ENCODE data around the gene CPTP.

Gene CPTP

DNA sequence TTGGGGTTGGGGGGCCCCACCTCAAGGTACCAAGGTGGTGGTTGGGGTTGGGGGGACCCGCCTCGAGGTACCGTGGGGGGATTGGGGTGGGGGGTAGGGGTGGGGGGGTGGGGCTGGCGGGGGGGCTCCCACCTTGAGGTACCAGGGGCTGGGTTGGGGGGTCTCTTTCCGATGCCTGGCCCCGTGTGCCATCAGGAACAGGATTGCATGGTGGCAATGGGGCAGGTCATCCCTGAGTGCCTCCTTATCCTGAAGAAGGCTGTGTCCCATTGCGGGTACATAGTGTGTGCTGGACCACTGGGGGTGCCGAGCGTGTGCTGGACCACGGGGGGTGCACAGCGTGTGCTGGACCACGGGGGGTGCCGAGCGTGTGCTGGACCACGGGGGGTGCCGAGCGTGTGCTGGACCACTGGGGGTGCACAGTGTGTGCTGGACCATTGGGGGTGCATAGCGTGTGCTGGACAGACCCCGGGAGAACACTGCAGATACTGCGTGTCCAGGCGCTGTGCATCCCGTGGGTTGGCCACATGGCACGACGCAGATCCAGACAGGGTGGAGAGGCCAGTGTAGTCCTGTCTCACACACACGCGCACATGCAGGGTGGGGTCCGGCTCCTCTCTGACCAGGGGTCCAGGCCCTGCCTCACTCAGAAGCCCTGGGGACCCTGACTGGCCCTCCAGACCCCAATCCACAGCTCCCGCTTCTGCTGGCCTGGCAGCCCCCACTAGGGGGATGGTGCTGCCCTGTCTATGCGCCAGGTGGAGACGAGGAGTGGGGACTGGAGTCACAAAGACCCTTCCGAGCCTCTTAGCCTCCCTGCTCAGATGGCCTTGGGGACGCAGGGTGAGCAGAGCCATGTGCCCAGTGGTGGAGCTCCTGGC is 40.1 kb upstream of the CPTP start:
- Histone ChIP-seq H3K36me3 (ENCODE audit: control insufficient read depth, insufficient read depth, low read length) (no peaks in the 10 kb centered on the region), H3K4me3 (ENCODE audit: extremely low read depth, insufficient read depth, low read length, poor library complexity, severe bottlenecking) (no peak overlapping the region)
- WGBS, 2 experiments (ENCODE audit: insufficient coverage in 2 of 2) = 94 to 96% methylated on average over 21 to 28 of the region's 32 CpGs

DNA sequence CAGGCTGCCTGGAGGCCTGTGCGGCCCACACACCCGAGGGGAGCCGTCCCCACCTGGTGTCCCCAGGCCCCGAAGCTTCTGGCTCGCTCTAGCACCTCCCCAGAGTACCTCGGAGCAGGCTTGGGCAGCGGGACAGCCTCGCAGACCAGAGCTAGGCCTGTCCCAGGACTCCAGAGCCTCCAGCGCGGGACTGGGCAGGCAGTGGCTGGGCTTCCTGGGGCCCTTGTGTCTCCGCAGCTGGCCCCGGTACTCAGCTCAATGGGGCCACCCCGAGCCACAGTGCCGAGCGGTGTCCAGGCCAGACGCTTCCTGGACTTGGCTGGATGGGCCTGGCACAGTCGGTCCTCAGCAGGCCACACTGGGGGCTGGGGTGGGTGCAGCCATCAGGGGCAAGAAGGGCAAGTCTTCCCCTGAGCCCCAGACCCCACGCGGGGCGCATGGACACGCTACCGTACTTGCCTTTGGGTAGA is 39.5 kb upstream of the CPTP start:
- Histone ChIP-seq H3K4me3 (ENCODE audit: extremely low read depth, insufficient read depth, low read length, poor library complexity, severe bottlenecking) (no peak overlapping the region), H3K27ac (ENCODE audit: low read depth, low read length, severe bottlenecking) (no peak overlapping the region), H3K36me3 (ENCODE audit: control insufficient read depth, insufficient read depth, low read length) (no peaks in the 10 kb centered on the region), H3K9me3 (ENCODE audit: control insufficient read depth, low read length) (no peaks in the 10 kb centered on the region), H3K4me1 (ENCODE audit: control insufficient read depth, insufficient read depth, low read length, poor library complexity, severe bottlenecking) (no peaks in the 10 kb centered on the region)
- WGBS, 2 experiments (ENCODE audit: insufficient coverage in 2 of 2) = 91 to 94% methylated on average over 20 of the region's 22 CpGs

More for the DNA sequence above, 40.1 kb upstream of the CPTP start:
- Histone ChIP-seq H3K4me1 (ENCODE audit: control insufficient read depth, insufficient read depth, low read length, poor library complexity, severe bottlenecking) (no peaks in the 10 kb centered on the region), H3K9me3 (ENCODE audit: control insufficient read depth, low read length) (no peaks in the 10 kb centered on the region), H3K27ac (ENCODE audit: low read depth, low read length, severe bottlenecking) (no peak overlapping the region)

DNA sequence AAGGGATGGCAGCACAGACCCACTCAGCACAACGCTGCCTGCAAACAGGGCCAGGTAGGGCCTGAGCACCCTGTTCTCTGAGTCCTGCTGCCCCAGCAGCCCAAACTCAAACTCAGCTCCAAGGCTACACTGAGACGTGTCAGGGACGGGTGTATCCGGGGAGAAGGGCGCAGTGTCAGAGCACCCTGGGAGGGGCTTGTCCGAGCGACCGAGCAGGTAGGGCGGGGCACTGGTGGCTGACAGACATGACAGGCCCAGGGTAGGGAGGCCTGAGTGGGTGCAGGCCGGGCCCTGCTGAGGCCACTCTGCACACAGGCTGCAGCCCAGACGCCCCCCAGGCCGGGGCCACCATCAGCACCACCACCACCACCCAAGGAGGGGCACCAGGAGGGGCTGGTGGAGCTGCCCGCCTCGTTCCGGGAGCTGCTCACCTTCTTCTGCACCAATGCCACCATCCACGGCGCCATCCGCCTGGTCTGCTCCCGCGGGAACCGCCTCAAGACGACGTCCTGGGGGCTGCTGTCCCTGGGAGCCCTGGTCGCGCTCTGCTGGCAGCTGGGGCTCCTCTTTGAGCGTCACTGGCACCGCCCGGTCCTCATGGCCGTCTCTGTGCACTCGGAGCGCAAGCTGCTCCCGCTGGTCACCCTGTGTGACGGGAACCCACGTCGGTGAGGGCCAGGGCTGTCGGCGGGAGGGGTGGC is 38.8 kb upstream of the CPTP start:
- Histone ChIP-seq H3K9me3 (ENCODE audit: control insufficient read depth, low read length) (no peaks in the 10 kb centered on the region), H3K4me3 (ENCODE audit: extremely low read depth, insufficient read depth, low read length, poor library complexity, severe bottlenecking) (no peak overlapping the region), H3K4me1 (ENCODE audit: control insufficient read depth, insufficient read depth, low read length, poor library complexity, severe bottlenecking) (no peaks in the 10 kb centered on the region), H3K27ac (ENCODE audit: low read depth, low read length, severe bottlenecking) (no peak overlapping the region), H3K36me3 (ENCODE audit: control insufficient read depth, insufficient read depth, low read length) (no peaks in the 10 kb centered on the region)
- 89 to 92% methylated on average over 31 to 34 of the region's 37 CpGs for WGBS, 2 experiments (ENCODE audit: insufficient coverage in 2 of 2)

DNA sequence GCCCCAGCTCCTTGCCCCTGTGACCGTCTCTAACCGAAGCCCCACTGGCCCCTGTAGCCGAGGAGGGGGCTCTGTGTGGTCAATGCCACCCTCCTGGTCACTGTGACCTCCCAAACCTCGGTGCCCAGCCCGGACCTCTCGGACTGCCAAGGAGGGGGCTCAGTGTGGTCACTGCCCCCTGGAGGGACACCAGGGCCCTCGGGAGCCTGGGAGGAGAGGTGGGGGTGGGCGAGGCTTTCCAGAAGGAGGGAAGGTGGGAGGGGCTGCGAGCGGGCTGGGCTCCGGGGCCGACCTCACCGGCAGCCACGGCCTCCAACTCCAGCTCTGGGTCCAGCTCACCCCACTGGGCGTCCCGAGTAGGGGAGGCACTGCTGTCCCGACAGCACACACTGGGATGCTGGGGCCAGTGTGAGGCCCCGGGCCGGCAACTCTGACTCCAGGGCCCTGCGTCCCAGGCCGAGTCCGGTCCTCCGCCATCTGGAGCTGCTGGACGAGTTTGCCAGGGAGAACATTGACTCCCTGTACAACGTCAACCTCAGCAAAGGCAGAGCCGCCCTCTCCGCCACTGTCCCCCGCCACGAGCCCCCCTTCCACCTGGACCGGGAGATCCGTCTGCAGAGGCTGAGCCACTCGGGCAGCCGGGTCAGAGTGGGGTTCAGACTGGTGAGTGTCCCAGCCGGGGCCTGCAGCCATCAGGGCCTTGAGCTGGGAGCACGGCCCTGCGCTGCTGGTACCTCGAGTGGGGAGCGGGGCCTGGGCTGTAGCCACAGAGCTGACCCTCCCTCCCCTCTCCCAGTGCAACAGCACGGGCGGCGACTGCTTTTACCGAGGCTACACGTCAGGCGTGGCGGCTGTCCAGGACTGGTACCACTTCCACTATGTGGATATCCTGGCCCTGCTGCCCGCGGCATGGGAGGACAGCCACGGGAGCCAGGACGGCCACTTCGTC is 38.0 kb upstream of the CPTP start:
- Histone ChIP-seq H3K27ac (ENCODE audit: low read depth, low read length, severe bottlenecking) (no peak overlapping the region), H3K36me3 (ENCODE audit: control insufficient read depth, insufficient read depth, low read length) (no peaks in the 10 kb centered on the region), H3K9me3 (ENCODE audit: control insufficient read depth, low read length) (no peaks in the 10 kb centered on the region), H3K4me3 (ENCODE audit: extremely low read depth, insufficient read depth, low read length, poor library complexity, severe bottlenecking) (no peak overlapping the region), H3K4me1 (ENCODE audit: control insufficient read depth, insufficient read depth, low read length, poor library complexity, severe bottlenecking) (no peaks in the 10 kb centered on the region)
- WGBS, 2 experiments (ENCODE audit: insufficient coverage in 2 of 2) = 88 to 90% methylated on average over 43 to 47 of the region's 50 CpGs

DNA sequence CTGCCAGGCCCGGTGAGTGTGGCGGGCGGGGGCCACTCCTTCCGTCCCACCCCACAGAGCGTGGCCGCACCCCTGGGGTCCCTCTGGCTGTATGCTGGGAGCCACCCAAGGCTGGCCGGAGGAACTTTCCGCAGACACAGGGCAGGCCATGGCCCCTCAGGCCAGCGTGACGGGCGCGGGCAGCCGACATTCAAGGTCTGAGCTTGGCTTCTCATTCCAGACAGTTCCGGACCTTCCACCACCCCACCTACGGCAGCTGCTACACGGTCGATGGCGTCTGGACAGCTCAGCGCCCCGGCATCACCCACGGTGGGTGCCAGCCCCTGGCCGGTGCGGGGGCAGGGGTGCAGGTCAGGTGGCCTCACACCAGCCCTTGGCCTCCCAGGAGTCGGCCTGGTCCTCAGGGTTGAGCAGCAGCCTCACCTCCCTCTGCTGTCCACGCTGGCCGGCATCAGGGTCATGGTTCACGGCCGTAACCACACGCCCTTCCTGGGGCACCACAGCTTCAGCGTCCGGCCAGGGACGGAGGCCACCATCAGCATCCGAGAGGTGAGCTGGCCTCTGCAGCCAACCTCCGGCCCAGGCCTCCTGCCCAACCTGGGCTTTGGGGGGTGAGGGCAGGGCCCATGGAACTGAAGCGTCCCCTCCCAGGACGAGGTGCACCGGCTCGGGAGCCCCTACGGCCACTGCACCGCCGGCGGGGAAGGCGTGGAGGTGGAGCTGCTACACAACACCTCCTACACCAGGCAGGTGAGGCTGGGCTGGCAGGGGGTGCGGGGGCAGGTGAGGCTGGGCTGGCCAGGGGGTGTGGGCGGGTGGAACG is 37.1 kb upstream of the CPTP start:
- Histone ChIP-seq H3K27ac (ENCODE audit: low read depth, low read length, severe bottlenecking) (no peak overlapping the region), H3K4me3 (ENCODE audit: extremely low read depth, insufficient read depth, low read length, poor library complexity, severe bottlenecking) (no peak overlapping the region), H3K4me1 (ENCODE audit: control insufficient read depth, insufficient read depth, low read length, poor library complexity, severe bottlenecking) (no peaks in the 10 kb centered on the region), H3K36me3 (ENCODE audit: control insufficient read depth, insufficient read depth, low read length) (no peaks in the 10 kb centered on the region), H3K9me3 (ENCODE audit: control insufficient read depth, low read length) (no peaks in the 10 kb centered on the region)
- 92 to 95% methylated on average over 34 to 35 of the region's 46 CpGs for WGBS, 2 experiments (ENCODE audit: insufficient coverage in 2 of 2)

DNA sequence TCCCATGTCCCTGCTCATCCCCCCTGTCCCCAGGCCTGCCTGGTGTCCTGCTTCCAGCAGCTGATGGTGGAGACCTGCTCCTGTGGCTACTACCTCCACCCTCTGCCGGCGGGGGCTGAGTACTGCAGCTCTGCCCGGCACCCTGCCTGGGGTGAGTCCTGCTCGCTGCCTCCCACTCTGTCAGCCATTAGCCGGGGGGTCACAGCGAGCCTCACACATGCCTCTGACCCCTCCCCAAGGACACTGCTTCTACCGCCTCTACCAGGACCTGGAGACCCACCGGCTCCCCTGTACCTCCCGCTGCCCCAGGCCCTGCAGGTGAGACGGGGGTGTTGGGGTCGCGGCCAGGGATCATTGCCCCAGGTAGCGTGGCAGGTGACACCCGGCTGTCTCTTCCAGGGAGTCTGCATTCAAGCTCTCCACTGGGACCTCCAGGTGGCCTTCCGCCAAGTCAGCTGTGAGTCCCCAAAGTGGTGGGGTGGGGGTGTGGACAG is 34.3 kb upstream of the CPTP start:
- no peaks in the 10 kb centered on the region for H3K4me1 ChIP-seq (ENCODE audit: control insufficient read depth, insufficient read depth, low read length, poor library complexity, severe bottlenecking)
- WGBS, 2 experiments (ENCODE audit: insufficient coverage in 2 of 2) = 60 to 66% methylated on average over 14 of the region's 15 CpGs
- no peak overlapping the region for H3K4me3 ChIP-seq (ENCODE audit: extremely low read depth, insufficient read depth, low read length, poor library complexity, severe bottlenecking)
- no peak overlapping the region for H3K27ac ChIP-seq (ENCODE audit: low read depth, low read length, severe bottlenecking)
- no peaks in the 10 kb centered on the region for H3K9me3 ChIP-seq (ENCODE audit: control insufficient read depth, low read length)
- peaks cover under 1% of the 10 kb centered on the region for H3K36me3 ChIP-seq (ENCODE audit: control insufficient read depth, insufficient read depth, low read length)

DNA sequence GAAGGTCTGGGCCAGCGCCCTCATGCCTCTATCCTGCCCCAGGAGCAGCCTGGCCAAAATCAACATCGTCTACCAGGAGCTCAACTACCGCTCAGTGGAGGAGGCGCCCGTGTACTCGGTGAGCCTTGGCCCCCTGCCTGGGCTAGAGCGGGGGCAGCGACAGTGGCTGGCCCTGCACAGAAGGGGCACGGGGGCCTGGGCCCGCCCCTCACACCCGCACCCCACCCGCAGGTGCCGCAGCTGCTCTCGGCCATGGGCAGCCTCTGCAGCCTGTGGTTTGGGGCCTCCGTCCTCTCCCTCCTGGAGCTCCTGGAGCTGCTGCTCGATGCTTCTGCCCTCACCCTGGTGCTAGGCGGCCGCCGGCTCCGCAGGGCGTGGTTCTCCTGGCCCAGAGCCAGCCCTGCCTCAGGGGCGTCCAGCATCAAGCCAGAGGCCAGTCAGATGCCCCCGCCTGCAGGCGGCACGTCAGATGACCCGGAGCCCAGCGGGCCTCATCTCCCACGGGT is 33.5 kb upstream of the CPTP start:
- Histone ChIP-seq H3K27ac (ENCODE audit: low read depth, low read length, severe bottlenecking) (no peak overlapping the region), H3K9me3 (ENCODE audit: control insufficient read depth, low read length) (no peaks in the 10 kb centered on the region), H3K4me3 (ENCODE audit: extremely low read depth, insufficient read depth, low read length, poor library complexity, severe bottlenecking) (no peak overlapping the region), H3K36me3 (ENCODE audit: control insufficient read depth, insufficient read depth, low read length) (peaks cover 4% of the 10 kb centered on the region), H3K4me1 (ENCODE audit: control insufficient read depth, insufficient read depth, low read length, poor library complexity, severe bottlenecking) (no peaks in the 10 kb centered on the region)
- WGBS, 2 experiments (ENCODE audit: insufficient coverage in 2 of 2) = 88 to 90% methylated on average over 19 to 26 of the region's 28 CpGs

DNA sequence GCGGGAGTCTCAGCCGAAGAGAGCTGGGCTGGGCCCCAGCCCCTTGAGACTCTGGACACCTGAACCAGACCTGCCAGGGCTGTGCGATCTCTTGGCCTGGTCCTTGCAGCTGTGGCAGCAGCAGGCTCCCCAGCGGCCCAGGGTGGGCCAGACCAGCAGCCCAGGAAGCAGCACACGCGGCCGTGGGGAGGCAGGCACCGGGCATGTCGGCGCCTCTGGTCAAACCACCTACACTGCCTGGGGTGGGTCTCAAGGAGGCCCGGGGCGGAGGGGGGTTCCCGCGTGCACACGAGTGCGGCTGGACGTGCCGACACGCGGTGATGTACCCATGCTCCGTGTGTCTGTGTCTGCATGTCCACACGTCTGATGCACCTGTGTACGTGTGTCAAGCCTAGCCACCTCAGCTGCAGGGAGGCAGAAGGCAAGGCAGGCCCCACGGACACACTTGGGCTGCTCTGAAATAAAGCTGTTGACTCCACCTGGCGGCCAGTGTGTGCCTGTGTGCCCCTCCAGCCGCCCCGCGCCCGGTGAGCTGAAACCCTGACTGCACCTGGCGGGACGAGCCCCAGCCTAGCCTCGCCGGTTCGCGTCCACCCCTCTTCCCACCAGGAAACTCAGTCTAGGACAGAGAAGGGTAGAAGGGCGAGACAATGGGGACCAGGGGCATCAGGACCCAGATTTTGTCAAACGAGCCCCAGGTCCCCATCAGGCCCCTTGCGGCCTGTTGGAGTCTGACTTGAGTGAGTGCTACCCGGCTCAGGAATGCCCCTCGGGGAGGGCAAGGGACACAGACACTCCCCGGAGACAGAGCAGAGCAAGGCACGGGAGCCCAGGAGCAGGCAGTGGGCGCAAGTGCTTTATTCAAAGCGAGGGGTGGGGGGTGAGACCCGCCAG is 32.8 kb upstream of the CPTP start:
- peaks cover 6% of the 10 kb centered on the region for H3K36me3 ChIP-seq (ENCODE audit: control insufficient read depth, insufficient read depth, low read length)
- H3K27ac ChIP-seq (ENCODE audit: low read depth, low read length, severe bottlenecking) = no peak overlapping the region
- no peak overlapping the region for H3K4me3 ChIP-seq (ENCODE audit: extremely low read depth, insufficient read depth, low read length, poor library complexity, severe bottlenecking)
- no peaks in the 10 kb centered on the region for H3K9me3 ChIP-seq (ENCODE audit: control insufficient read depth, low read length)
- no peaks in the 10 kb centered on the region for H3K4me1 ChIP-seq (ENCODE audit: control insufficient read depth, insufficient read depth, low read length, poor library complexity, severe bottlenecking)
- 63 to 65% methylated on average over 40 to 41 of the region's 45 CpGs for WGBS, 2 experiments (ENCODE audit: insufficient coverage in 2 of 2)

DNA sequence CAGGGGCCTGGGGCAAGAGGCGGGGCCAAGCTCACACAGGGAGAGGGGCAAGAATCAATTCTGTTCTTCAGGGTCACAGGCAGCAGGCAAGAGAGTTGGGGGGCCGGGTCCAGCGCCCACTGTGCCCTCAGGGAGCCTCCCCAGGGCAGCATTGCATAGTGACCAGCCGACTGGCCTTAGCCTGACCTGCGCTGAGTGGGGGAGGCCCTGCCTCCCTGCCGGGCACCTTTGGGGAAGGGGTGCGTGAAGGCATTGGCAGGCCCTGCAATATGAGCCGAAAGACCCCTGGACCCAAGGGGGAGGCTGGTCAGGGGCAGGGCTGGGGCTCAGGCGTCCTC is 32.2 kb upstream of the CPTP start:
- Histone ChIP-seq H3K27ac (ENCODE audit: low read depth, low read length, severe bottlenecking) (no peak overlapping the region), H3K4me1 (ENCODE audit: control insufficient read depth, insufficient read depth, low read length, poor library complexity, severe bottlenecking) (no peaks in the 10 kb centered on the region), H3K4me3 (ENCODE audit: extremely low read depth, insufficient read depth, low read length, poor library complexity, severe bottlenecking) (no peak overlapping the region), H3K36me3 (ENCODE audit: control insufficient read depth, insufficient read depth, low read length) (peaks cover 6% of the 10 kb centered on the region), H3K9me3 (ENCODE audit: control insufficient read depth, low read length) (no peaks in the 10 kb centered on the region)
- WGBS, 2 experiments (ENCODE audit: insufficient coverage in 2 of 2) = 92 to 95% methylated on average over 9 of the region's 9 CpGs

Measured in mesodermal cell (in vitro differentiated cells).